ENCODE measurements around the gene ARSI.

The ARSI gene

GRCh38 chr5:150293091-150293941 lies 9.4 kb downstream of the ARSI start:
- no peak for DNase-seq (ENCODE audit: low spot score)

DNA sequence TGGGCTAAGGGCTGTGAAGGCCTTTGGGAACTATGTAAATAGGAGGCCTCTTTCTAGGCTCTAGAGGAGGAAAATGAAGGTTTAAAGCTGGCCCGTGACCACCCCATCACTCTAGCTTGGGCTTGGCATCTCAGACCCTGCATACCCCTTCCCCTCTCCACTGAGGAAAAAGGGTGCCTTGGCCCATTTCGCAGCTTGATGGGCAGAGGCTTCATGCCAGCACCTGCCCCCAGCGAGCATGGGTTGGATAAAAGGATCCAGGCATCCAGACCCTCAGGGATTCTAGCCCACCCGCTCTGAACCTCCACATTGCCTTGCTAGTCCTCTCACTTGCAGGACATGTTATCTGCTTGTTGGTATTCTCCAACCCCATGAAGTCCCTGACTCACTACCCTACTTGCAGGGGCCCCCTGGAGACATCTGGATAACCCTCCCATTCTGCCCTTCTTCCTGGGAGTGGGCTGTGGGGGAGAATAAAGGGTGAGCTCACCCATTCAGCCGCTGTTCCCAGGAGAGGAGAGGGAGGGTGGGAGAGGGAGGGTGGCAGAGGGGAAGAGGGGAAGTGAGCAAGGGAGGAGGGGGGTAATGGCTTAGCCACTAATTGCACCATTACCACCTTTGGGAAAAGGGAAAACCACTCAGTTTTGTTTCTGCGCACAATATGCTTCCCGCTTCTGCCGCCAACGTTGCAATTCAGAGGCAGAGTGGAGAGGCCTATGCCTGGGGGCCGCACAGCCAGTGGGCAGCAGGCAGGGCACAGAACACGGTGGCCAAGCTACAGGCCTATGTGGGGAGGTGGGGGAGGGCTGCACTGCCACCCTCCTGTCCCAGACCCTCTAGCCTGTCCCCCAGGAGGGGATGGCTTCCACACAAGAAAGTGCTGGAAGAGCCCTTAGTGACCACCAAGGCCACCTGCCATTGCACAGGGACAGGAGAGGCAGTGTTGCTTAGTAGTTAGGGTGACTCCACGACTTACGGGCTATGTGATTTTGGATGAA lies 11.0 kb downstream of the ARSI start:
- no peak for DNase-seq (ENCODE audit: low spot score)

DNA sequence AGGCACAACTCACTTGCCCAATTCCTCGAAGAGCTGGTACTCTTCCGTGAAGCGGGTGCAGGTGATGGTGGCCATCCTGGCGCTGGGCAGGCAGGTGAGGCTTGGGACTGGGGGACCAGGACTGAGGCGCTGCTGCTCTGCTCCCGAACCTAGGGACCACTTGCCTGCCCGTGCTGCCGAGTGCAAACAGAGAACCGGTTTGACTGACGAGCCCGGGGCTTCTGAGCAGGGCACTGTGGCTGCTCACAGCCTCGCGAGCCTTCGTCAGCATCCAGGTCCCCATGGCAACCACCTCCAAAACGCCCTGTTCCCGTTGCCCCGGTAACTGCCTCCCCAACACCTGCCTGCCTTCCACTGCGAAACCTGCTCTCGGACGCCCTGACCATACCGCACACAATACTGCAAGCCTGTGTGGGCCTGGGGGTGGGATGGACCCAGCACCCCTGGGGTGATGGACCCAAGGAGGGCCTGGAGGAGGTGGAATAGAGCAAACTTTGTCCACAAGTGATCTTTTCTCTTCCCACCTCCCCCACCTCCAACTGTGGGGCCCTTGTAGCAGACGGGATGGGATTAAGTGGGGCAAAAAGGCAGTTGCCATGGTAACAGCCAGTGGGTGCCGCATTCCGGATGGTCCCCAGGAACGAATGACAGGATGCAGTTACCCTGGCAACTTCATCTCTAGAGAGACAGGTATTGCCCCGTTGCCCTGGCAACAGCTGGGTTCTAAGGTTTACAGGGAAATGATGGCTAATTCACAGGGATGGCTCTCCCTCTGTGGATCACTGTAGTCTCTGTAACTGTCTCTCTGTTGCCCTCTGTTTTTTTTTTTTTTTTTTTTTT lies 12.9 kb downstream of the ARSI start, which contains the start of gene CAMK2A:
CAMK2A (minus strand) TSS at position 223 of the 840 bp plus-strand sequence; CDS start at position 75, 148 bp downstream.
- no peak for DNase-seq (ENCODE audit: low spot score)

DNA sequence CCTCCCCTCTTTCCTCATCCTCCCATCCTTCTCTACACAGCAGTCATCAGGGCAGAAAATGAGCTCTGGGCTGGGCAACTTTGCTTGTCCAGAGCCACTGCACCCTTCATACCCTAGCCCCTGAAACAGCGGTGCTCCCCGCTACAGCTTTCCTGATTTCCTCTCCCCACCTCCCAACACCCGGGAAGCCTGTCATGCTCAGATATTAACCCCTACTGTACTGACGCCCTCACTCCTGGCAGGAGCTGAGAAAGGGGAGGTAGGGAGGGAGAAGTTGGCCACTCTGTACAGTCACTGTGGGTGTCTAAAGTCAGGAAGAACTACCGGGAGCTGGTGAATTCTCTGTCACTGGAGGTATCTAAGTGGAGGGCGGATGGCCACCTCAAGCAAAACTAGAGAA lies 13.9 kb downstream of the ARSI start:
- DNase-seq (ENCODE audit: low spot score), result no peak

DNA sequence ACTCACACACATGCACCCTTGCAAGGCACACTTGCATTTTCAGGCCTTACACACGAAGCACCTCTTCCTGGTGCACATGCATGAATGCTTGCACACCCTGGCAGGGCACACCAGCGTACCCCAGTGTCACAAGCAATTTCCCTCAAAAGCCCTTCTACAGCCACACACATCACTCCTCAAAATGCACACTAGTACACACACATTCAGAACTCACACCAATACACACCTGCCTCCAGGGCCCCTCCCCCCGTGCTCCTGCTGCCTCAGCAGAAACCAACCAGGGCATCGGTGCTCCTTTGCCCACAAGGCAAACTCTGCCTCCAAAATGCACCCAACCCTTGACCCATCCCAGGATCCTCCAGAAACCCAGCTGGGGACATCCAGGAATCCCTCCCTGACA lies 14.3 kb downstream of the ARSI start:
- no peak for DNase-seq (ENCODE audit: low spot score)

DNA sequence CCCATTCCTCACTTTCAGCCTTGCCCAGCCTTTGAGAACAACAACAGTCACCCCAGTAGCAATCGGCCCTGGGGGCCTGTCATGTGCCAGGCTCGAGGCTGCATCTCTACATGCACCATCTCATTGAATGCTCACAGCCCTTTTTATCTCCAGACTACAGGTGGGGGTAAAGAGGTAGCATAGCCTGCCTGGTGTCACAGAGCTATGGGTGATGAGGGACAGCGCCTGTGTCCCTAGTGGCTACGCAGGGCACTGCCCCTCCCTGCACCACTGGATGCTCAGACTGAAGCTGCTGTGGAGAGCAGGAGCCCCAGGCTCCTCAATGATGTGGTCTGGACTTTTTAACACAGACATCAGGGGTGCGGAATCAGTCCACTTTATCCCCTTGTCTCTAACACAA lies 15.9 kb downstream of the ARSI start:
- no peak for DNase-seq (ENCODE audit: low spot score)

- DNase-seq (ENCODE audit: low spot score), result no peak
These were observed 17.6 kb downstream of the ARSI start for GRCh38 chr5:150285114-150285513.

GRCh38 chr5:150284311-150284710 lies 18.4 kb downstream of the ARSI start:
- DNase-seq (ENCODE audit: low spot score), result no peak

DNA sequence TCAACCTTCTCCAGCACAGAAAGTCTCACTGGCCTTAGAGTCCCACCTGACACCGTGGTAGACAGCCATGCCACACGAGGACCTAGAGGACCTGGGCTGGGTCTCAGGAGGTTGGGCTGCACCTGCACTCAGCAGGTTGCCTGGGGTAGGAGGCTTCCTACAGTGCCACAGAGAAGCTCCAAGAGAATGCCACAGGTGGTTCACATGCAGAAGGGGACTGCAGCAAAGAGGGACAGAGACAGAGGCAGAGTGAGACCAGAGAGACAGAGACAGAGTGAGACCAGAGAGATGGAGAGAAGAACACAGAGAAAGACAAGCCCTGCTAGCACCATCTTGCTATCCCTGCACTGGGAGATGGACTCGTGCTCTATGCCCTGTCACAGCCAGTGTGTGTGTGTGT lies 18.8 kb downstream of the ARSI start:
- no peak for DNase-seq (ENCODE audit: low spot score)

GRCh38 chr5:150281987-150282386 lies 20.7 kb downstream of the ARSI start:
- no peak for DNase-seq (ENCODE audit: low spot score)

DNA sequence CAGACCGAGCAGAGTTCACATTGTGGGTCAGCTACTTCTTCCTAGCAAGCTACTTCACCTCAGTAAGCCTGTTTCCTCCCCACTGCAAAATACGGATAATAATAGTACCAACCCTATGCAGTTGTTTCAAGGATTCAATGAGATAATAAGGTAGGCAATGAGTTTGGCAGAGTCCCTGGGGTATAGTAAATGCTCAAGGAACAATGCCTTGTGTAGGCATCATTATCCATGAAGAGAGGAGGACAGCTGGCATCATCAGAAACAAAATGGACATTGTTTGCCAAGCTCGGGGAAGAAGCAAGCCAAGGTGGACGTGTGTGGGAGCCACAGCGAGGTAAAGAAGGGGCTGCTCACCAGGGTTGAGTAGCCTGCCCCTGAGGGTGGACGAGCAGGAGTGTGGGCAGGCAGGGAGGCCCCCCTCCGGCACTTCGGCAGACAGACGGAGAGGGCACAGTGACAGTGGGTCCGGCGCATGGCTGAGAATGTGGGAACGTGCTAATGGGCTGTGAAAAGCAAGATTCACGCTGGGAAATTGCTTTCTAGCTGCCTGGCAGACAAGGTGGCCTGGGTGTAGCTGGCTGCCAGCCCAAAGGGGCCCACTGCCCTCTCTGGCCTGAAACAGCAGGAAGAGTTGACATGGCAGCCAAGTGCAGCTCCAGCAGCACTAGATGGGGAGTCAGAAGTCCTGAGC lies 23.2 kb downstream of the ARSI start:
- no peak for DNase-seq (ENCODE audit: low spot score)

DNA sequence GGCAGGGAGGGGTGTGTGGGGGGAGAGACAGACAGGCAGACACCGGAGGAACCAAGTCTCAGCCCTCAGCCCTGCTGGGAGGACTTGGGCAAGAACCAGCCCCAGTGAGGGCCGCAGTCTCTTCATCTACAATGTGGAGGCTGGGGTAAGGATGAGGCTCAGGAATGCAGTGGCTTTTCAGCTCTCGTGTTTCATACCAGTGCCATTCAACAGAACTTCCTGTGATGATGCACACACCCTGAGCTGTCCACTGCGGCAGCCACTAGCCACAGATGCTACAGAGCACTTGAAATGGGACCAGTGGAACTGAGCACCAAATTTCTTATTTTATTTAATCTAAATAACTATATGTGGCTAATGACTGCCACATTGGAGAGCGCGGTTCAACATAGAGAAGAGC lies 23.8 kb downstream of the ARSI start:
- no peak for DNase-seq (ENCODE audit: low spot score)

GRCh38 chr5:150278046-150278730 lies 24.5 kb downstream of the ARSI start:
- no peak for DNase-seq (ENCODE audit: low spot score)

GRCh38 chr5:150277043-150277442 lies 25.7 kb downstream of the ARSI start:
- no peak for DNase-seq (ENCODE audit: low spot score)

- DNase-seq (ENCODE audit: low spot score), result no peak
These were observed 27.9 kb downstream of the ARSI start for GRCh38 chr5:150274811-150275210.

- DNase-seq (ENCODE audit: low spot score), result peak; percentile 61
These were observed 30.2 kb downstream of the ARSI start for GRCh38 chr5:150272531-150272930.

DNA sequence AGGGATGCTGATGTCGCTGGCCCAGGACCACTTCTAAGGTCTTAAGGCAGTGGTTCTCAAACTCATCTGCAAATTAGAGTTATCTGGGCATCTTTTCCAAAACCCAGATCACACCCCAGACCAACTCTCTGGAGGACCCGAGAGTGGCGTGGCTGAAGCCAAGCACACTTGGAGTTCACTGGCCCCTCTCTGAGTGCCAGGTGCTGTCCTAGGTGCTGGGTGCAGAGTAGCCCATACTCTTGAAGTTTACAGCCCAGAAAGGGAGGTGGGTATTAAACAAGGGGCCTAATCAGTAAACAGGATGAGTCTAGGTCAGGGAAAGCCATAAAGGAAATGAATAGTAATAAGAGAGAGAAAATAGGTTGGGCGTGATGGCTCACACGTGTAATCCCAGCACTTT lies 30.8 kb downstream of the ARSI start:
- DNase-seq (ENCODE audit: low spot score), result no peak

- no peak for DNase-seq (ENCODE audit: low spot score)
These were observed 31.4 kb downstream of the ARSI start for GRCh38 chr5:150271296-150271692.

- DNase-seq (ENCODE audit: low spot score), result no peak
These were observed 32.0 kb downstream of the ARSI start for GRCh38 chr5:150270541-150271295.

DNA sequence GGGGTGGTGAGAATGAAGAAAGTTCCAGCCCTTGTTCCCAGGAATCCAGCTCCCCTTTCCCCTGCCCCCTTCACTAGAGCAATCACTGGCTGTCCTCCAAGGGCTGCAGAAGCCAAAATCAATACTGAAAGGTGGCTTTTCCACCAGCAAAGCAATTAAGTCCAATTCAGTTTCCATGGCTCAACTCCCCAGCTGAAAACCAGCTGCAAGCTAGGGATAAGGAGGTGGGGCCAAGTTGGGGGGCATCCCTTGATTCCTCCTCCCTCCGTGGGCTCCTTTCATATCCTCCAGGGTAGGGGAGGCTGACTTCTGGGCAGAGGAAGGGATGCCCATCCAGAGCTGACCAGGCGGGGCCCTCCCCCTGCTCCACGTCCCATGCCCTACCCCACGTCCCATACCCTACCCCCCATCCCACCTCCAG lies 35.8 kb downstream of the ARSI start:
- no peak for DNase-seq (ENCODE audit: low spot score)

Measured in COLO829 (cell line).